Measurements from ENCODE around the gene DHTKD1.

DHTKD1 gene

GRCh38 chr10:12051241-12051640 is 17.5 kb upstream of the DHTKD1 start:
- no peaks in the 10 kb centered on the region for H3K27me3 ChIP-seq
- peak overlapping the region; percentile 13 to 28 for H3K4me3 ChIP-seq (ENCODE audit: low read depth in 1 of 2, low read length in 1 of 2)
- no peaks in the 10 kb centered on the region for H3K36me3 ChIP-seq
- no peaks in the 10 kb centered on the region for H3K9me3 ChIP-seq
- no peak for TF ChIP-seq CTCF (IDR thresholded peaks at IDR 0.05)
- H3K4me1 ChIP-seq (ENCODE audit: control insufficient read depth in 1 of 2, insufficient read depth in 1 of 2, low read depth in 1 of 2, low read length in 1 of 2): peaks cover 39 to 46% of the 10 kb centered on the region in 2 experiments
- H3K27ac ChIP-seq: peak overlapping the region; percentile 91

- Histone ChIP-seq H3K4me1 (ENCODE audit: control insufficient read depth in 1 of 2, insufficient read depth in 1 of 2, low read depth in 1 of 2, low read length in 1 of 2) (peaks cover 34 to 41% of the 10 kb centered on the region in 2 experiments), H3K4me3 (ENCODE audit: low read depth in 1 of 2, low read length in 1 of 2) (no peak overlapping the region), H3K36me3 (no peaks in the 10 kb centered on the region), H3K9me3 (no peaks in the 10 kb centered on the region), H3K27me3 (no peaks in the 10 kb centered on the region), H3K27ac (no peak overlapping the region)
- TF ChIP-seq CTCF (IDR thresholded peaks at IDR 0.05): no peak
Measured at GRCh38 chr10:12055732-12056131, 13.0 kb upstream of the DHTKD1 start.

DNA sequence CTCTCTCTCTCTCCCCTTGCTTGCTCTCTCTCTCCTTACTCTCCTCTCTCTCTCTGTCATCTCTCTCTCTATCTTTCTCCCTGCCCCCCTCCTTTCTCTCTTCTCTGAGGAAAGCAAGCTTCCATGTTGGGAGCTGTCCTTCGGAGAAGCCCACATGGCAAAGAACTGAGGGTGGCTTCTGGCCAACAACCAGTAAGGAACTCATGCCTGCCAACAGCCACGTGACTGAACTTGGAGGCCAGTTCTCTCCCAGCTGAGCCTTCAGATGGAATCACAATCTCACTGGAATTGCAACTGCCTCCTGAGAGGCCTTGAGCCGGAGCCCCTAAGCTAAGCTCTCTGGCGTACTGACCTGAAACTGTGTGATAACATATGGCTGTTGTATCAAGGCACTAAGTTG is 12.0 kb upstream of the DHTKD1 start:
- Histone ChIP-seq H3K4me3 (ENCODE audit: low read depth in 1 of 2, low read length in 1 of 2) (no peak overlapping the region), H3K9me3 (no peaks in the 10 kb centered on the region), H3K27me3 (no peaks in the 10 kb centered on the region), H3K27ac (no peak overlapping the region), H3K36me3 (no peaks in the 10 kb centered on the region), H3K4me1 (ENCODE audit: control insufficient read depth in 1 of 2, insufficient read depth in 1 of 2, low read depth in 1 of 2, low read length in 1 of 2) (peaks cover 24 to 31% of the 10 kb centered on the region in 2 experiments)
- TF ChIP-seq CTCF (IDR thresholded peaks at IDR 0.05): no peak

DNA sequence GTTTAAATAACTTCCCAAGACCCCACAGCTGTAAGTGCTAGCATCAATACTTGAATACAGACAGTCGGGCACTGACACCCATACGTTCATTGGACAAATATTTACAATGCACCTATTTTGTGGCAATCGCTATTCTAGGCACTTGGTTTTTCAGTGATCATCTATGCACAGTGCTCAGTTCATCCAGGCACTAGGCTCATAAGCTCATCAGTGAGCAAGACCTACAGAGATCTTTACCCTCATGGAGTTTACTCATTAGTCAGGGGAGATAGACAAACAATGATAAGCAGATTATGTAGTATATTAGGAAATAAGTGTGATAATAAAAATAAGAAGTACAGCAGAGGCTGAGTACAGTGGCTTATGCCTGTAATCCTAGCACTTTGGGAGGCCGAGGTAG is 7.6 kb upstream of the DHTKD1 start:
- H3K4me1 ChIP-seq (ENCODE audit: control insufficient read depth in 1 of 2, insufficient read depth in 1 of 2, low read depth in 1 of 2, low read length in 1 of 2): no peaks in the 10 kb centered on the region
- no peaks in the 10 kb centered on the region for H3K36me3 ChIP-seq
- H3K27ac ChIP-seq: no peak overlapping the region
- H3K9me3 ChIP-seq: no peaks in the 10 kb centered on the region
- H3K4me3 ChIP-seq (ENCODE audit: low read depth in 1 of 2, low read length in 1 of 2): no peak overlapping the region
- H3K27me3 ChIP-seq: no peaks in the 10 kb centered on the region
- no peak for TF ChIP-seq CTCF (IDR thresholded peaks at IDR 0.05)

GRCh38 chr10:12062754-12063482 is 5.8 kb upstream of the DHTKD1 start:
- Histone ChIP-seq H3K27ac (no peak overlapping the region), H3K4me3 (ENCODE audit: low read depth in 1 of 2, low read length in 1 of 2) (no peak overlapping the region), H3K27me3 (no peaks in the 10 kb centered on the region), H3K4me1 (ENCODE audit: control insufficient read depth in 1 of 2, insufficient read depth in 1 of 2, low read depth in 1 of 2, low read length in 1 of 2) (no peaks in the 10 kb centered on the region), H3K36me3 (no peaks in the 10 kb centered on the region), H3K9me3 (no peaks in the 10 kb centered on the region)
- no peak for TF ChIP-seq CTCF (IDR thresholded peaks at IDR 0.05)

Measured in neutrophil (primary cell).